HepG2 (cell line): ENCODE data around the gene ATG16L2. TPM values are rescaled to one million over a fixed set of nuclear protein-coding genes. Genes with fewer than 3 reads are reported as not detected.

Source experiments
- AGO1 ChIP-seq: fragments of 200-400 bp; formaldehyde crosslinking; IDR thresholded peaks from 2 replicates; pipeline ENCODE4 v1.6.1; 2017; ENCODE audit warnings: mild to moderate bottlenecking, low read depth, low read length, moderate library complexity; ENCODE audit not compliant: poor library complexity, severe bottlenecking
- CREB1 ChIP-seq, 2 experiments: fragments of 450-650 bp in 1 of 2; IDR thresholded peaks; 2 replicates each; pipeline ENCODE4 v1.6.1; 2016 to 2017; ENCODE audit warnings: control low read depth in 1 of 2, mild to moderate bottlenecking in 1 of 2, missing compliant biosample characterization in 1 of 2, missing genetic modification characterization in 1 of 2
- EED ChIP-seq: sonication (generic); formaldehyde crosslinking; IDR thresholded peaks from 2 replicates; pipeline ENCODE4 v1.5.0; 2020; ENCODE audit warnings: mild to moderate bottlenecking, missing genetic modification reagents
- EZH2 ChIP-seq: conservative IDR thresholded peaks from 2 replicates; pipeline ENCODE4 v1.6.1; 2012; ENCODE audit warnings: mild to moderate bottlenecking, low read depth, low read length, moderate library complexity
- GABPB1 ChIP-seq: IDR thresholded peaks from 2 replicates; pipeline ENCODE4 v1.6.1; 2016; ENCODE audit warnings: mild to moderate bottlenecking, missing genetic modification reagents, moderate library complexity, missing compliant biosample characterization
- HNRNPLL ChIP-seq: fragments of 200-400 bp; formaldehyde crosslinking; IDR thresholded peaks from 2 replicates; pipeline ENCODE4 v1.6.1; 2017; ENCODE audit warnings: mild to moderate bottlenecking, low read depth, low read length; ENCODE audit not compliant: poor library complexity, severe bottlenecking
- MTF1 ChIP-seq: sonication (generic); formaldehyde crosslinking; IDR thresholded peaks from 2 replicates; pipeline ENCODE4 v1.5.0; 2020; ENCODE audit warnings: missing genetic modification reagents
- SPEN ChIP-seq: sonication (generic); formaldehyde crosslinking; IDR thresholded peaks from 2 replicates; pipeline ENCODE4 v1.5.1; 2020; ENCODE audit warnings: low read depth, mild to moderate bottlenecking, missing genetic modification reagents
- TBL1XR1 ChIP-seq: fragments of 150-350 bp; IDR thresholded peaks from 2 replicates; pipeline ENCODE4 v1.6.1; 2014; ENCODE audit warnings: borderline replicate concordance, low read length; ENCODE audit not compliant: partially characterized antibody
- ZNF605 ChIP-seq: sonication (generic); formaldehyde crosslinking; IDR thresholded peaks from 2 replicates; pipeline ENCODE4 v1.8.0; 2022; ENCODE audit warnings: mild to moderate bottlenecking, missing genetic modification reagents
- ZNF644 ChIP-seq: IDR thresholded peaks from 2 replicates; pipeline ENCODE4 v1.6.1; 2016; ENCODE audit warnings: low read depth
- polyA plus RNA-seq, 8 experiments: library from polyadenylated mRNA; depleted of rRNA in 3 of 8; stranded (reverse) in 7 of 8; unstranded in 1 of 8; fragments of >200 nt; fragmentation: Illumina TruSeq in 4 of 8; extraction: Trizol in 4 of 8; gene quantifications; 2 replicates each; pipeline versions ENCODE4 v1.2.1 to v1.2.3, GENCODE V29; 2011 to 2016; ENCODE audit warnings: low read depth in 4 of 8, missing spikeins in 1 of 8, mixed read lengths in 1 of 8; ENCODE audit not compliant: insufficient read depth in 1 of 8
- total RNA-seq, 5 experiments: library from RNA; depleted of rRNA; stranded (reverse); fragments of >200 nt; fragmentation: Illumina TruSeq; extraction: Trizol; gene quantifications; 2 replicates each; pipeline ENCODE4 v1.2.3, GENCODE V29; 2016; ENCODE audit warnings: low read depth in 1 of 5
- TF ChIP-seq, protein P1 (sequence below): IDR thresholded peaks from 2 replicates; pipeline ENCODE4 v1.6.1; 2012; ENCODE audit warnings: low read depth, low read length, improper control_type of control experiment
- TF ChIP-seq, protein P2 (sequence below): sonication (generic); formaldehyde crosslinking; IDR thresholded peaks from 2 replicates; pipeline ENCODE4 v1.4.0; 2020; ENCODE audit warnings: low read depth, mild to moderate bottlenecking, missing genetic modification reagents
- TF ChIP-seq, protein P3 (sequence below): IDR thresholded peaks from 2 replicates; pipeline ENCODE4 v1.6.1; 2016; ENCODE audit warnings: missing biosample characterization, missing genetic modification reagents, low read depth
- TF ChIP-seq, protein P4 (sequence below): sonication (generic); formaldehyde crosslinking; IDR thresholded peaks from 2 replicates; pipeline ENCODE4 v1.4.0; 2020; ENCODE audit warnings: missing genetic modification reagents, low read depth, mild to moderate bottlenecking, borderline replicate concordance
- TF ChIP-seq, protein P5 (sequence below): sonication (generic); formaldehyde crosslinking; IDR thresholded peaks from 2 replicates; pipeline ENCODE4 v1.8.1; 2023; ENCODE audit warnings: mild to moderate bottlenecking, missing genetic modification reagents, borderline replicate concordance
- TF ChIP-seq, protein P6 (sequence below): sonication (generic); formaldehyde crosslinking; IDR thresholded peaks from 2 replicates; pipeline ENCODE4 v1.5.0; 2020; ENCODE audit warnings: mild to moderate bottlenecking, missing genetic modification reagents

Gene ATG16L2
- total and polyA plus RNA-seq, 2 of the 13 experiments (the other 11 are each of a cell fraction or from before 2014, with no cell fraction given), result 6.2 to 14.8 TPM

DNA sequence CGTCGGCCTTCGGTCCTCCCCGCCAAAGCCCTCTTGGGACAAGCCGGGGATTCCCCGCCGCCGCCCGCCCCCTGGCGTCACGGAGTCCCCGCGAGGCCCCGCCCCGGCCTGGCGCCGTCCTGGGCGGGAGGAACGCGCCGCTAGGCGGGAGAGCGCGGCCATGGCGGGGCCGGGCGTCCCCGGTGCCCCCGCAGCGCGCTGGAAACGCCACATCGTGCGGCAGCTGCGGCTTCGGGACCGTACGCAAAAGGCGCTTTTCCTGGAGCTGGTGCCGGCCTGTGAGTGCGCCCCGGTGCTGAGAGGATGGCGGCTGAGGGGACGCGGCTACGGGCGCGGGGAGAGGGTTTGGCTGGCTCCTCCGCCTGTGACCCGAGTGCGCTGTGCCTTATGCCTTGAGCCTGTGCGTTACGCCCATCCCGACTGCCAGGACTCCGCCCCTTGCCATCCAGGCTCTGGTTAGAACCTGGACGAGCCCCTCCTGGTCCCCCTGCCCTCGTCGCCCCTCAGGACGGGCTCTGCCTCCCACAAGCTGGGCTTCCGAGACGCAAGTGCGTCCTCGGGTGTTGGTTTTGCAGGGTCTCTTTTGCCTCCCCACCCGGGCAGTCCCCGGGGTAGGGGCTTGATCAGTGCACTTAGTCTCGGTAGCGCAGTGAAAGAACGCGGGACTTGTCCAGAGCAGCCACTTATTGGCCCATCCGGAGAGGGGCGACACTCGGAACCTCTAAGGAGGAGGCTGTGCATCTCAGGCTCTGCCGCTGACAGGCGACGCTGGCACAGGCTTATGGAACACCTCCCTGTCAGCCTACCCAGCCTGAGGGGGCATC, at the start of gene ATG16L2 (continued):
- TF ChIP-seq SPEN (CRISPR knock-in tag), result peak; percentile 60; the same call in 1 of the 2 replicates
- TF ChIP-seq ZNF644 (CRISPR knock-in tag), result no peak
- TF ChIP-seq, protein P1, sequence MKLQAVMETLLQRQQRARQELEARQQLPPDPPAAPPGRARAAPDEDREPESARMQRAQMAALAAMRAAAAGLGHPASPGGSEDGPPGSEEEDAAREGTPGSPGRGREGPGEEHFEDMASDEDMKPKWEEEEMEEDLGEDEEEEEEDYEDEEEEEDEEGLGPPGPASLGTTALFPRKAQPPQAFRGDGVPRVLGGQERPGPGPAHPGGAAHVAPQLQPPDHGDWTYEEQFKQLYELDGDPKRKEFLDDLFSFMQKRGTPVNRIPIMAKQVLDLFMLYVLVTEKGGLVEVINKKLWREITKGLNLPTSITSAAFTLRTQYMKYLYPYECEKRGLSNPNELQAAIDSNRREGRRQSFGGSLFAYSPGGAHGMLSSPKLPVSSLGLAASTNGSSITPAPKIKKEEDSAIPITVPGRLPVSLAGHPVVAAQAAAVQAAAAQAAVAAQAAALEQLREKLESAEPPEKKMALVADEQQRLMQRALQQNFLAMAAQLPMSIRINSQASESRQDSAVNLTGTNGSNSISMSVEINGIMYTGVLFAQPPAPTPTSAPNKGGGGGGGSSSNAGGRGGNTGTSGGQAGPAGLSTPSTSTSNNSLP, result no peak
- TF ChIP-seq TBL1XR1, result no peak
- peak; percentile 69; the same call in 1 of the 2 replicates for TF ChIP-seq EED
- peak; percentile 91 for TF ChIP-seq HNRNPLL
- TF ChIP-seq AGO1, result peak; percentile 34
- TF ChIP-seq, protein P2, sequence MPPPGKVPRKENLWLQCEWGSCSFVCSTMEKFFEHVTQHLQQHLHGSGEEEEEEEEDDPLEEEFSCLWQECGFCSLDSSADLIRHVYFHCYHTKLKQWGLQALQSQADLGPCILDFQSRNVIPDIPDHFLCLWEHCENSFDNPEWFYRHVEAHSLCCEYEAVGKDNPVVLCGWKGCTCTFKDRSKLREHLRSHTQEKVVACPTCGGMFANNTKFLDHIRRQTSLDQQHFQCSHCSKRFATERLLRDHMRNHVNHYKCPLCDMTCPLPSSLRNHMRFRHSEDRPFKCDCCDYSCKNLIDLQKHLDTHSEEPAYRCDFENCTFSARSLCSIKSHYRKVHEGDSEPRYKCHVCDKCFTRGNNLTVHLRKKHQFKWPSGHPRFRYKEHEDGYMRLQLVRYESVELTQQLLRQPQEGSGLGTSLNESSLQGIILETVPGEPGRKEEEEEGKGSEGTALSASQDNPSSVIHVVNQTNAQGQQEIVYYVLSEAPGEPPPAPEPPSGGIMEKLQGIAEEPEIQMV, result no peak
- TF ChIP-seq ZNF605 (CRISPR knock-in tag), result no peak; the same call in none of the 2 replicates
- TF ChIP-seq, protein P3, sequence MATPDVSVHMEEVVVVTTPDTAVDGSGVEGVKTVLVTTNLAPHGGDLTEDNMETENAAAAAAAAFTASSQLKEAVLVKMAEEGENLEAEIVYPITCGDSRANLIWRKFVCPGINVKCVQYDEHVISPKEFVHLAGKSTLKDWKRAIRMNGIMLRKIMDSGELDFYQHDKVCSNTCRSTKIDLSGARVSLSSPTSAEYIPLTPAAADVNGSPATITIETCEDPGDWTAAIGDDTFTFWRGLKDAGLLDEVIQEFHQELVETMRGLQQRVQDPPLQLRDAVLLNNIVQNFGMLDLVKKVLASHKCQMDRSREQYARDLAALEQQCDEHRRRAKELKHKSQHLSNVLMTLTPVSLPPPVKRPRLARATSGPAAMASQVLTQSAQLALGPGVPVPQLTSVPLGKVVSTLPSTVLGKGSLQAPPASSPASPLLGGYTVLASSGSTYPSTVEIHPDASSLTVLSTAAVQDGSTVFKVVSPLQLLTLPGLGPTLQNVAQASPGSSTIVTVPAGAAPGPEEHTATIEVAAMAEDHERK (CRISPR knock-in tag), result no peak
- no peak for TF ChIP-seq MTF1 (CRISPR knock-in tag)
- TF ChIP-seq, protein P4, sequence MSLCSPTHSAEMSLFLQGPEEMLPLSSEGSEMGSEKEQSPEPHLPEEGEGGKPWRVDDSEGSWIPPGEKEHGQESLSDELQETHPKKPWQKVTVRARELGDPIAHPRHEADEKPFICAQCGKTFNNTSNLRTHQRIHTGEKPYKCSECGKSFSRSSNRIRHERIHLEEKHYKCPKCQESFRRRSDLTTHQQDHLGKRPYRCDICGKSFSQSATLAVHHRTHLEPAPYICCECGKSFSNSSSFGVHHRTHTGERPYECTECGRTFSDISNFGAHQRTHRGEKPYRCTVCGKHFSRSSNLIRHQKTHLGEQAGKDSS (CRISPR knock-in tag), result no peak
- TF ChIP-seq GABPB1 (CRISPR knock-in tag), result peak; percentile 44
- no peak for TF ChIP-seq EZH2
- peak; percentile 58; the same call in 1 of the 2 replicates for TF ChIP-seq CREB1 (IDR thresholded peaks at IDR 0.05)
- no peak for TF ChIP-seq CREB1 (CRISPR knock-in tag; IDR thresholded peaks at IDR 0.05)
- TF ChIP-seq, protein P5, sequence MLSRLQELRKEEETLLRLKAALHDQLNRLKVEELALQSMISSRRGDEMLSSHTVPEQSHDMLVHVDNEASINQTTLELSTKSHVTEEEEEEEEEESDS (CRISPR knock-in tag), result no peak
- TF ChIP-seq, protein P6, sequence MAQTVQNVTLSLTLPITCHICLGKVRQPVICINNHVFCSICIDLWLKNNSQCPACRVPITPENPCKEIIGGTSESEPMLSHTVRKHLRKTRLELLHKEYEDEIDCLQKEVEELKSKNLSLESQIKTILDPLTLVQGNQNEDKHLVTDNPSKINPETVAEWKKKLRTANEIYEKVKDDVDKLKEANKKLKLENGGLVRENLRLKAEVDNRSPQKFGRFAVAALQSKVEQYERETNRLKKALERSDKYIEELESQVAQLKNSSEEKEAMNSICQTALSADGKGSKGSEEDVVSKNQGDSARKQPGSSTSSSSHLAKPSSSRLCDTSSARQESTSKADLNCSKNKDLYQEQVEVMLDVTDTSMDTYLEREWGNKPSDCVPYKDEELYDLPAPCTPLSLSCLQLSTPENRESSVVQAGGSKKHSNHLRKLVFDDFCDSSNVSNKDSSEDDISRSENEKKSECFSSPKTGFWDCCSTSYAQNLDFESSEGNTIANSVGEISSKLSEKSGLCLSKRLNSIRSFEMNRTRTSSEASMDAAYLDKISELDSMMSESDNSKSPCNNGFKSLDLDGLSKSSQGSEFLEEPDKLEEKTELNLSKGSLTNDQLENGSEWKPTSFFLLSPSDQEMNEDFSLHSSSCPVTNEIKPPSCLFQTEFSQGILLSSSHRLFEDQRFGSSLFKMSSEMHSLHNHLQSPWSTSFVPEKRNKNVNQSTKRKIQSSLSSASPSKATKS (CRISPR knock-in tag), result no peak
